KOPT-K1 (cell line): Measurements from ENCODE around the gene PARVA.

Experiments
- H3K27ac ChIP-seq: fragments of 200-600 bp; sonication (generic); 2 replicates; pipeline ENCODE4 v1.5.1; 2016; ENCODE audit warnings: antibody characterized with exemption, mild to moderate bottlenecking, low read depth, low read length; ENCODE audit not compliant: poor library complexity, severe bottlenecking
- H3K36me3 ChIP-seq: fragments of 200-600 bp; sonication (generic); 2 replicates; pipeline ENCODE4 v1.5.1; 2017; ENCODE audit warnings: antibody characterized with exemption, mild to moderate bottlenecking, low read length, moderate library complexity; ENCODE audit not compliant: insufficient read depth
- H3K9me3 ChIP-seq: fragments of 200-600 bp; sonication (generic); 2 replicates; pipeline ENCODE4 v1.5.1; 2017; ENCODE audit warnings: antibody characterized with exemption, low read length, mild to moderate bottlenecking; ENCODE audit not compliant: insufficient read depth, poor library complexity, severe bottlenecking

PARVA gene

GRCh38 chr11:12465332-12465731 lies 88.0 kb downstream of the PARVA start:
- Histone ChIP-seq H3K36me3 (no peaks in the 10 kb centered on the region), H3K27ac (no peak overlapping the region), H3K9me3 (peaks cover 4% of the 10 kb centered on the region)

GRCh38 chr11:12467610-12468009 lies 90.2 kb downstream of the PARVA start:
- peaks cover 4% of the 10 kb centered on the region for H3K9me3 ChIP-seq
- H3K36me3 ChIP-seq = no peaks in the 10 kb centered on the region
- H3K27ac ChIP-seq = no peak overlapping the region

GRCh38 chr11:12469451-12469850 lies 92.1 kb downstream of the PARVA start:
- no peak overlapping the region for H3K27ac ChIP-seq
- H3K9me3 ChIP-seq = peaks cover under 1% of the 10 kb centered on the region
- no peaks in the 10 kb centered on the region for H3K36me3 ChIP-seq

GRCh38 chr11:12470236-12470635 lies 92.9 kb downstream of the PARVA start:
- H3K27ac ChIP-seq = no peak overlapping the region
- no peaks in the 10 kb centered on the region for H3K9me3 ChIP-seq
- H3K36me3 ChIP-seq = no peaks in the 10 kb centered on the region

GRCh38 chr11:12472401-12473005 lies 95.1 kb downstream of the PARVA start:
- Histone ChIP-seq H3K36me3 (no peaks in the 10 kb centered on the region), H3K27ac (no peak overlapping the region), H3K9me3 (no peaks in the 10 kb centered on the region)

GRCh38 chr11:12473381-12473780 lies 96.0 kb downstream of the PARVA start:
- no peak overlapping the region for H3K27ac ChIP-seq
- H3K9me3 ChIP-seq = no peaks in the 10 kb centered on the region
- H3K36me3 ChIP-seq = no peaks in the 10 kb centered on the region

GRCh38 chr11:12474871-12475270 lies 97.5 kb downstream of the PARVA start:
- Histone ChIP-seq H3K36me3 (no peaks in the 10 kb centered on the region), H3K9me3 (no peaks in the 10 kb centered on the region), H3K27ac (no peak overlapping the region)

GRCh38 chr11:12478743-12479142 lies 101.4 kb downstream of the PARVA start:
- no peaks in the 10 kb centered on the region for H3K9me3 ChIP-seq
- no peaks in the 10 kb centered on the region for H3K36me3 ChIP-seq
- H3K27ac ChIP-seq = no peak overlapping the region

- Histone ChIP-seq H3K9me3 (no peaks in the 10 kb centered on the region), H3K27ac (no peak overlapping the region), H3K36me3 (no peaks in the 10 kb centered on the region)
These were observed 103.0 kb downstream of the PARVA start for GRCh38 chr11:12480401-12480800.

GRCh38 chr11:12482839-12483238 lies 105.5 kb downstream of the PARVA start:
- H3K36me3 ChIP-seq = no peaks in the 10 kb centered on the region
- H3K9me3 ChIP-seq = no peaks in the 10 kb centered on the region
- H3K27ac ChIP-seq = no peak overlapping the region

- Histone ChIP-seq H3K36me3 (no peaks in the 10 kb centered on the region), H3K27ac (no peak overlapping the region), H3K9me3 (peaks cover 6% of the 10 kb centered on the region)
These were observed 106.2 kb downstream of the PARVA start for GRCh38 chr11:12483604-12484003.

- H3K27ac ChIP-seq = no peak overlapping the region
- H3K36me3 ChIP-seq = no peaks in the 10 kb centered on the region
- H3K9me3 ChIP-seq = peaks cover 18% of the 10 kb centered on the region
These were observed 108.0 kb downstream of the PARVA start for GRCh38 chr11:12485328-12485727.

GRCh38 chr11:12489246-12489772 lies 111.9 kb downstream of the PARVA start:
- H3K9me3 ChIP-seq = peaks cover 18% of the 10 kb centered on the region

GRCh38 chr11:12494699-12495098 lies 117.3 kb downstream of the PARVA start:
- no peak overlapping the region for H3K27ac ChIP-seq
- peaks cover 2% of the 10 kb centered on the region for H3K9me3 ChIP-seq
- no peaks in the 10 kb centered on the region for H3K36me3 ChIP-seq

More at GRCh38 chr11:12489246-12489772, 111.9 kb downstream of the PARVA start:
- Histone ChIP-seq H3K27ac (no peak overlapping the region), H3K36me3 (no peaks in the 10 kb centered on the region)

GRCh38 chr11:12496181-12497025 lies 119.0 kb downstream of the PARVA start:
- no peaks in the 10 kb centered on the region for H3K36me3 ChIP-seq
- no peak overlapping the region for H3K27ac ChIP-seq
- no peaks in the 10 kb centered on the region for H3K9me3 ChIP-seq
